Measurements from ENCODE around the gene GABRG3.

GRCh38 chr15:27061739-27062138 lies 90.8 kb downstream of the GABRG3 start:
- no peak for TF ChIP-seq CTCF (IDR thresholded peaks at IDR 0.05 in 2 of 3, conservative IDR thresholded peaks at IDR 0.05 in 1 of 3; ENCODE audit: borderline replicate concordance in 1 of 3, insufficient read depth in 1 of 3, low read depth in 2 of 3, low read length in 2 of 3)
- TF ChIP-seq MAX (IDR thresholded peaks at IDR 0.05), result no peak
- TF ChIP-seq, protein P1, sequence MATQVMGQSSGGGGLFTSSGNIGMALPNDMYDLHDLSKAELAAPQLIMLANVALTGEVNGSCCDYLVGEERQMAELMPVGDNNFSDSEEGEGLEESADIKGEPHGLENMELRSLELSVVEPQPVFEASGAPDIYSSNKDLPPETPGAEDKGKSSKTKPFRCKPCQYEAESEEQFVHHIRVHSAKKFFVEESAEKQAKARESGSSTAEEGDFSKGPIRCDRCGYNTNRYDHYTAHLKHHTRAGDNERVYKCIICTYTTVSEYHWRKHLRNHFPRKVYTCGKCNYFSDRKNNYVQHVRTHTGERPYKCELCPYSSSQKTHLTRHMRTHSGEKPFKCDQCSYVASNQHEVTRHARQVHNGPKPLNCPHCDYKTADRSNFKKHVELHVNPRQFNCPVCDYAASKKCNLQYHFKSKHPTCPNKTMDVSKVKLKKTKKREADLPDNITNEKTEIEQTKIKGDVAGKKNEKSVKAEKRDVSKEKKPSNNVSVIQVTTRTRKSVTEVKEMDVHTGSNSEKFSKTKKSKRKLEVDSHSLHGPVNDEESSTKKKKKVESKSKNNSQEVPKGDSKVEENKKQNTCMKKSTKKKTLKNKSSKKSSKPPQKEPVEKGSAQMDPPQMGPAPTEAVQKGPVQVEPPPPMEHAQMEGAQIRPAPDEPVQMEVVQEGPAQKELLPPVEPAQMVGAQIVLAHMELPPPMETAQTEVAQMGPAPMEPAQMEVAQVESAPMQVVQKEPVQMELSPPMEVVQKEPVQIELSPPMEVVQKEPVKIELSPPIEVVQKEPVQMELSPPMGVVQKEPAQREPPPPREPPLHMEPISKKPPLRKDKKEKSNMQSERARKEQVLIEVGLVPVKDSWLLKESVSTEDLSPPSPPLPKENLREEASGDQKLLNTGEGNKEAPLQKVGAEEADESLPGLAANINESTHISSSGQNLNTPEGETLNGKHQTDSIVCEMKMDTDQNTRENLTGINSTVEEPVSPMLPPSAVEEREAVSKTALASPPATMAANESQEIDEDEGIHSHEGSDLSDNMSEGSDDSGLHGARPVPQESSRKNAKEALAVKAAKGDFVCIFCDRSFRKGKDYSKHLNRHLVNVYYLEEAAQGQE (IDR thresholded peaks at IDR 0.05; ENCODE audit: low read depth), result no peak
- no peak for TF ChIP-seq POLR2A (IDR thresholded peaks at IDR 0.05; ENCODE audit: borderline replicate concordance, extremely low read depth, insufficient read depth, insufficient read length)
- TF ChIP-seq EZH2 (IDR thresholded peaks at IDR 0.05), result no peak
- no peak for TF ChIP-seq CBX3 (IDR thresholded peaks at IDR 0.05; ENCODE audit: low read depth)
- no peak for TF ChIP-seq SIN3A (IDR thresholded peaks at IDR 0.05; ENCODE audit: low read depth)
- TF ChIP-seq EZH2phosphoT487 (IDR thresholded peaks at IDR 0.05; ENCODE audit: borderline replicate concordance), result no peak
- TF ChIP-seq SRF (IDR thresholded peaks at IDR 0.05; ENCODE audit: low read depth), result no peak
- no peak for TF ChIP-seq ZFX (IDR thresholded peaks at IDR 0.05)

All from HCT116 (cell line).